GM12874 (cell line): ENCODE measurements around the gene NBEAL1.

Source experiments
- TF ChIP-seq, protein P1 (sequence below): IDR thresholded peaks from 2 replicates; pipeline ENCODE4 v1.5.1; 2011; ENCODE audit warnings: low read depth, mild to moderate bottlenecking, control low read depth, low read length, moderate library complexity; ENCODE audit not compliant: insufficient read depth

The NBEAL1 gene

DNA sequence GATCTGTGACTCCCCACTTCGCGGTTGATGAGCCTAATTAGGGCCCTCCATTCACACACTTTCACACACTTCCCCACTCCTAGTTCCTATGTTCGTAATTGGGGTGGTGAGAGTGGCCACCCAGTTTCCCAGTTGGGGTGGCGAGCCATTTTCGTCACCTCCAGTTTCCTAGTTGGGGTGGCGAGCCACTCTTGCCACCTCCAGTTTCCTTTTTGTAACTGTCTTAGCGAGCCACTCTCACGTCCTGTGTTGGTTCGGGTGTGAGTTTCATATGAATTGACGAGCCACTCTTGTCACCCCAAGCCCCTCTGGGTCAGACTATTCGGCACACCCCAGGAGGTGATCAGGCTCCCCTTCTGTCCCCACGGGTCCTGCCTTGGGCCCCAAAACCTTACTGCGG is 238.1 kb downstream of the NBEAL1 start:
- TF ChIP-seq, protein P1, sequence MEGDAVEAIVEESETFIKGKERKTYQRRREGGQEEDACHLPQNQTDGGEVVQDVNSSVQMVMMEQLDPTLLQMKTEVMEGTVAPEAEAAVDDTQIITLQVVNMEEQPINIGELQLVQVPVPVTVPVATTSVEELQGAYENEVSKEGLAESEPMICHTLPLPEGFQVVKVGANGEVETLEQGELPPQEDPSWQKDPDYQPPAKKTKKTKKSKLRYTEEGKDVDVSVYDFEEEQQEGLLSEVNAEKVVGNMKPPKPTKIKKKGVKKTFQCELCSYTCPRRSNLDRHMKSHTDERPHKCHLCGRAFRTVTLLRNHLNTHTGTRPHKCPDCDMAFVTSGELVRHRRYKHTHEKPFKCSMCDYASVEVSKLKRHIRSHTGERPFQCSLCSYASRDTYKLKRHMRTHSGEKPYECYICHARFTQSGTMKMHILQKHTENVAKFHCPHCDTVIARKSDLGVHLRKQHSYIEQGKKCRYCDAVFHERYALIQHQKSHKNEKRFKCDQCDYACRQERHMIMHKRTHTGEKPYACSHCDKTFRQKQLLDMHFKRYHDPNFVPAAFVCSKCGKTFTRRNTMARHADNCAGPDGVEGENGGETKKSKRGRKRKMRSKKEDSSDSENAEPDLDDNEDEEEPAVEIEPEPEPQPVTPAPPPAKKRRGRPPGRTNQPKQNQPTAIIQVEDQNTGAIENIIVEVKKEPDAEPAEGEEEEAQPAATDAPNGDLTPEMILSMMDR = no peak

DNA sequence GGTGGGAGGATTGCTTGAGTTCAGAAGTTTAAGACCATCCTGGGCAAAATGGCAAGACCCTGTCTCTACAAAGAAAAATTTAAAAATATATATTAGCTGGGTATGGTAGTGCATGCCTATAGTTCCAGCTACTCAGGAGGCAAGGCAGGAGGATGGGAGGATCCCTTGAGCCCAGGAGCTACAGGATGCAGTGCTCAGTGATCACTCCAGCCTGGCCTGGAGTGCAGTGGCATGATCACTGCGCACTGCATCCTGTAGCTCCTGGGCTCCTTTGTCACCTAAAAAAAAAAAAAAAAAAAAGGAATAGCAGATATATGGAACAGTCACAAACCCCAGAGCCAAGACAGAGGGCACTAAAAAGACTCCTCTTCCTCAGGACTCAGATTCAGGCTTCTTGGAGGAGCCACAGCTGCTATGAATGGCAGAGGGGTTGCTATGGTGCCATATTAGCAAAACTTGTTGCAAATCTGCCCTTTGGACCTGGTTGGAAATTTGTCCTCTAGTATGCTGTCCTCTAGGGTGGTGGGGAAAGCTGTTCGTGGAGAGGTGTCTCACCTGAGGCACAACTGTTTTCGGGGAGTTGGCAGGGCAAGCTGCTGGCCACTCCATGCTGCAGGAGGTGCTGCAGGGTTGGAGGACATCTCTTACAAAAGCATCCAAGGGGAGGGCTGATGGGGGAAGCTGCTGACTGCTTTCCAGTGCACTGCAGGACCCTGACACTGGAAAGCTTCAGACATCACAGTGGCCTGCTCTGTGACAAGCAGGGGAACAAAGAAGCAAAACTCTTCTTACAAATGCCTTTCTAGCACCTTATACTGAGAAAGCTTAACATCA is 246.9 kb downstream of the NBEAL1 start:
- TF ChIP-seq, protein P1 = no peak
